Stimulated activated effector memory CD8-positive, alpha-beta T cell treated with anti-CD3 and anti-CD28 coated beads, Interleukin-12 subunit alpha, Interleukin-12 subunit beta, amount 100 ng/mL, for 72 hours (primary cell): ENCODE results near the gene CACNB4.
"Not testable (repeated sequence)": the region's sequence is repeated elsewhere in the genome, so short reads cannot be mapped to it uniquely, and the experiment has no call there.

ENCODE experiments used
- ATAC-seq: fragments of 150-1000 bp; cut with Tn5 transposase; 2 replicates; pipeline ENCODE4 v1.10.0; 2021
- DNase-seq, 2 donors: peaks; one replicate each; pipeline ENCODE4 v3.0.0; 2021 to 2022; ENCODE audit warnings: low spot score in 2 of 2
- H3K27ac Mint-ChIP-seq: one replicate; pipeline ENCODE4 v1.8.0; 2022; ENCODE audit warnings: mild to moderate bottlenecking, mixed read lengths
- H3K36me3 Mint-ChIP-seq: one replicate; pipeline ENCODE4 v1.8.0; 2022; ENCODE audit warnings: mild to moderate bottlenecking, mixed read lengths
- H3K4me1 Mint-ChIP-seq: one replicate; pipeline ENCODE4 v1.8.0; 2022; ENCODE audit warnings: mixed read lengths
- H3K4me3 Mint-ChIP-seq: one replicate; pipeline ENCODE4 v1.8.0; 2022; ENCODE audit warnings: mild to moderate bottlenecking, mixed read lengths
- H3K9me3 Mint-ChIP-seq: one replicate; pipeline ENCODE4 v1.8.0; 2022; ENCODE audit warnings: mixed read lengths

CACNB4 gene

DNA sequence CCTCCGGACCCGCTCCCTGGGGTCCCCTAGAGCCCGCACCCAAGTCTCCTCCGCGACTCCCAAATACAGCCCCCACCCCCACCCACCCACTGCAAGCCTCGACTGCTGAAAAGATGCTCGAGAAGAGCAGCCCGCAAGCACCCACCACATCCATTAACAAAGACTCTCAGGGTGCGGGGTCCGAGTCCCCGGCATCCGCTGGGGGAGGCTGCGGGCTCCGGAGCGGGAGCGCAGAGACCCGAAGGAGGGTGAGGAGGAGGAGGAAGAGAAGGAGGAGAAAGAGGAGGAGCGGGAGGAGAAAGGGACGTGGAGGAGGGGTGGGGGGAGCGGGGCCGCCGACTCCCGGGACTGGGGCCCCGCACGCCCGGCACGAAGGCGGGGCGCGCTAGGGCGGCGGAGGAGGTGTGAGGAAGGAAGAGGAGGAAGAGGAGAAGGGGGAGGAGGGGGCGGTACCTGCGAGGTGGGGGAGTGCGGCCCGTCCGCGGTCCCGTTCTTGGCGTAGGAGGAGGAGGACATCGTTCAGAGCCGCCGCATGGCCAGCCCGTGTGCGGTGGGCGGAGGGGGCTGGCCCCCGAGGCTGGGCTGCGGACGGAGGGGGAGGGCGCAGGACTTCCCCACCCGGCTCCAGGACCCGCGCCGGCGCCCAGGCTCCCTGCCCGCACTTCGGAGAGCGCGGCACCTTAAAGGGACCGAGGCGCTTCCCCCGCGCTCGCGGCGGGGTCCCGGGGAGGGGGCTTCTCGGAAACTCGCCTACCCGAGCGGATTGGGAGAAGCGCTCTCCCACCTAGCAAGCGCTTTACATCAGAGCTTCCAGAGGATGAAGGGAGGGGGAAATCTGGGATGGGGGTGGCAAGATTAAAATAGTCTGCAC is at the start of gene CACNB4:
TSS of gene CACNB4 (minus strand) at position 549 of the 871 bp plus-strand sequence.
- peak; percentile 53 for ATAC-seq
- no peak within 1 kb of the TSS for H3K27ac Mint-ChIP-seq
- no peaks in the 10 kb centered on the region for H3K9me3 Mint-ChIP-seq
- DNase-seq, result no peak
- H3K4me3 Mint-ChIP-seq, result peak within 1 kb of the TSS; percentile 72
- no peaks in the 10 kb centered on the region for H3K36me3 Mint-ChIP-seq
- H3K4me1 Mint-ChIP-seq, result peaks cover 19% of the 10 kb centered on the region

DNA sequence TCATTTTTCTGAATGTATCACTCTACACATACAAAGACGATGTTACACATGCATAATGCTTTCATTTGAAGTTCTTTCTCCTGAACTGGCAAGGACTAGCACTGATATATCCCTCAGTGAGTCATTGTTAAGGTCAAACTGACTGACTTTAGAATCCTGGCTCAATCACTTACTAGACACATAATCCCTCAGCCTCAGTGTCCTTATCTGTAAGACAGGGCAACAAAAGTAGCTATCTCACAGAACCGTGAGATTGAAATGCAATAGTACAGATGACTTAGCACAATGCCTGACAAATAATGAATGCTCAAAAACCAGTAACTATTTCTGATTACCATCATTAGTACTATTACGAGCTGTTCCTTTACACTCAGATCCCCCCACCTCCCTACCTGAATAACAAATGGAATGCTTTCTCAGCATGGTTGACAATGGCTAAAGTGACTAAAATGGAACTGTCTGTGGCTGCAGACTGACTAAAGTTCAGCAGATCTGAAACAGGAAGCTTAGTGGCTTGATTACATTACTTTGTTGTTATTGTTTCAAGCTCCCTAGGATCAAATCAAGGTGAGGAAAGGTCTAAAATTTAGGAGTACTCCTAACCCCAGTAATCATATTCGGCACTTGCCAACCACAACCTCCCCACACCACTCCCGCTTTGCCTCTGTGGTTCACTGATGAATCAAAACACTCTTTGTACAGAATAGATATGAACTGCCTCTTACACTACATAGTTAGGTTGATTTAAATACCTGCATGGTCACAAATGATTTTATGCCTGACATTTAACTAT is 35.8 kb upstream of the CACNB4 start:
- Mint-ChIP-seq H3K4me1 (peaks cover 14% of the 10 kb centered on the region), H3K27ac (no peak overlapping the region), H3K9me3 (no peaks in the 10 kb centered on the region), H3K36me3 (peaks cover 30% of the 10 kb centered on the region), H3K4me3 (no peak overlapping the region)
- DNase-seq, result peak; percentile 11 to 60
- peak; percentile 91 for ATAC-seq

DNA sequence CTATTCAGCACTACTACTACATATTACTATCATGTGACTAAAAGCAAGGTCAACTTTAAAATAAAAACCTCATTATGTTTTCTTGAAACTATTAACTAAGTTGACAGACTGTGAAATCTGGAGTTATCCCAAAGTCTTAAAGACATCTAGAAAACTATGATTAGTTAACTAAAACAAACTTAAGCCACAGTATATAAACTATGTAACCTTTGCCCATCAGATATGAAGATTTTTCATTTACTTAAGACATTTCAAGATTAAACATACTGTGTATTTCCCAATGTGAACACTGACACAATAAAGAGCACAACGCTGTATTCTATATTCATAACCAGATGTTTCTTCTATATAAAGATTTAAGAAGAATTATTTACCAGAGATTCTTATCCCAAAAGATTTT is 33.5 kb upstream of the CACNB4 start:
- no peak for DNase-seq

DNA sequence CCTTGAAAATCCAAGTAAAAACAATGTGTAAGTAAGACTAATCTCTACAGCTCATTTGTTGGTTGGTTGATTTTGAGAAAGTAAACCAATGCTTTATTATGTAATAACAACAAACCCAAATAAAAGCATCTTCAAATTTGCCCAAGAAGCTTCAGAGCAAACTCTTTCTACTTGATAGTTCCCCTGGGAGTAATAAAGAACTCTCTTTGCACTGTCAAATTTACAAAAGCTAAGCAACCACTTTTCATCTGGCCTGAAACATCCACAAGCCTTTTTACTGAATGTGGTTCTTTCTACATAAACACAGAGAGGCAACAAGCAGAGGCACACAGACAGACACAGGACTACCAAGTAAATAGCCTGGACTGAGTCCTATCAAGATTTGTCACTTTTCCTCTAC is 28.8 kb upstream of the CACNB4 start:
- peaks cover 44% of the 10 kb centered on the region for H3K36me3 Mint-ChIP-seq
- no peak overlapping the region for H3K4me3 Mint-ChIP-seq
- H3K27ac Mint-ChIP-seq, result no peak overlapping the region
- ATAC-seq (no peak), DNase-seq (no peak)
- no peaks in the 10 kb centered on the region for H3K9me3 Mint-ChIP-seq
- H3K4me1 Mint-ChIP-seq, result no peaks in the 10 kb centered on the region

More for the DNA sequence above, 33.5 kb upstream of the CACNB4 start:
- Mint-ChIP-seq H3K36me3 (peaks cover 37% of the 10 kb centered on the region), H3K9me3 (no peaks in the 10 kb centered on the region), H3K27ac (no peak overlapping the region), H3K4me3 (no peak overlapping the region), H3K4me1 (peaks cover 14% of the 10 kb centered on the region)
- no peak for ATAC-seq

DNA sequence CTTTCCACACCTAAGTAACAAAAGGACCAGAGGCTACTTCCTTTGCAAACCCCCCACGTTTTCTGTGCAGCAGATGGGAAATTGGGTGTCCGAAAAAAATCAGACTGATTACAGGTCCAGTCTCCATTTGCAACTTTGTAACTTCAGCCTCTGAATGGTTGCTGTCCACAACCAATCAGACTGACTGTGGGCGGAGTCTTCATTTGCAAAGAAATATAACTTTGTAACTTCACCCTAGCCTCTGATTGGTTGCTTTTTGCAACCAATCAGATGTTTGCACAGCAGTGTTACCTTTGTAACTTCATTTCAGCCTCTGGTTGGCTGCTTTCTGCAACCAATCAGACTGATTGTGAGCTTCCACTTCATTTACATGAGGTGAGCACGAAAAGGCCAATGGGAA is 27.8 kb upstream of the CACNB4 start:
- Mint-ChIP-seq H3K4me3 (no peak overlapping the region), H3K36me3 (peaks cover 46% of the 10 kb centered on the region), H3K4me1 (no peaks in the 10 kb centered on the region), H3K9me3 (no peaks in the 10 kb centered on the region), H3K27ac (no peak overlapping the region)
- DNase-seq (no peak), ATAC-seq (no peak)

DNA sequence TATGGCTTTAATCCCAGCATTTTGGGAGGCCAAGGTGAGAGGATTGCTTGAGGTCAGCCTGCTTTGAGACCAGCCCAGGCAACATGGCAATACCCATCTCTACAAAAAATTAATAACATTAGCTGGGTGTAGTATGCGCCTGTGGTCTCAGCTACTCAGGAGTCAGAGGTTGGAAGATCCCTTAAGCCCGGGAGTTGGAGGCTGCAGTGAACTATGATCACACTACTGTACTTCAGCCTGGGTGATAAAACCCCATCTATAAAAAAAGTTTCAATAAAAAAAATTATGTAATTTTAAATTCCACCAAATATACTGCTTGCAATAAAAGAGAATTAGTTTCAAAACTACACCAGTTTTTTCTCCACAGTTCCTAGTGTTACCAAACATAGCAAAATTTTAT is 23.3 kb upstream of the CACNB4 start:
- DNase-seq (no peak), ATAC-seq (no peak)
- Mint-ChIP-seq H3K27ac (no peak overlapping the region), H3K4me3 (no peak overlapping the region), H3K9me3 (no peaks in the 10 kb centered on the region), H3K36me3 (peaks cover 45% of the 10 kb centered on the region), H3K4me1 (no peaks in the 10 kb centered on the region)

DNA sequence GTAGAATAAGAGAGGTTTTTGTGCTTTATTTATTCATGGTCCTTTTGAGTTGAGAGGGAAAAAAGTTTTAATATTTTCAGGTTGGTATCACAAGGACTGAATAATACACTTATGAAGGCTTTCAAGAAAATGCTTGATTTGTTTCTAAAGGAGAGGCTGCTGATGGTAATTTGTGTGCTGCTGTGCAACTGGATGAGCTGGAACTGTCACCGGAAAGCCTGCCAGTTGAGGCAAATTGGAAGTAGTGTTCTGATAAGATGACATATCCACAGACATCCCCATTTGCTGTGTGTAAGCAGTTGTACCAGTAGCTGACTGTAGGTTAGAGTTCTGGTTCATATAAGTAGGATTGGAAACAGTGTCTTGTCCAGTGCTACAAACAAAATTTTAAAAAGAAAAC is 21.6 kb upstream of the CACNB4 start:
- peaks cover 42% of the 10 kb centered on the region for H3K36me3 Mint-ChIP-seq
- ATAC-seq (no peak), DNase-seq (no peak)
- no peaks in the 10 kb centered on the region for H3K4me1 Mint-ChIP-seq
- no peaks in the 10 kb centered on the region for H3K9me3 Mint-ChIP-seq
- no peak overlapping the region for H3K4me3 Mint-ChIP-seq
- H3K27ac Mint-ChIP-seq, result no peak overlapping the region

DNA sequence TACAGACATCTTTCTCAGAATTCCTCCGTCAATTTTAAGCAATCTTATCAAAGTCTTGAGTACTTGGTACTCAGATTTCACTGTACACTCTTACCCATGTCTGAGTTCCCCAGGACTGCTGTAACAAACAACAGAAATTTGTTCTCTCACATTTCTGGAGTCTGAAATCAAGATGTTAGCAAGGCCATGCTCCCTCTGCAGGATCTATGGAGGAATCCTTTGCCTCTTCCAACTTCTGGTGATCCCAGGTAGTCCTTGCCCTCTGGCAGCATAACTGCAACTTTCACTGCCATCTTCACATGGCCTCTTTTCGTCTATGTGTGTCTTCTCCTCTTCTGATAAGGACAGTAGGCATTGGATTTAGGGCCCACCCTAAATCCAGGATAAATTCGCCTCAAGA is 17.1 kb upstream of the CACNB4 start:
- no peak overlapping the region for H3K4me3 Mint-ChIP-seq
- ATAC-seq, result no peak
- DNase-seq, result no peak
- H3K4me1 Mint-ChIP-seq, result no peaks in the 10 kb centered on the region
- H3K9me3 Mint-ChIP-seq, result no peaks in the 10 kb centered on the region
- peaks cover 14% of the 10 kb centered on the region for H3K36me3 Mint-ChIP-seq
- H3K27ac Mint-ChIP-seq, result no peak overlapping the region

DNA sequence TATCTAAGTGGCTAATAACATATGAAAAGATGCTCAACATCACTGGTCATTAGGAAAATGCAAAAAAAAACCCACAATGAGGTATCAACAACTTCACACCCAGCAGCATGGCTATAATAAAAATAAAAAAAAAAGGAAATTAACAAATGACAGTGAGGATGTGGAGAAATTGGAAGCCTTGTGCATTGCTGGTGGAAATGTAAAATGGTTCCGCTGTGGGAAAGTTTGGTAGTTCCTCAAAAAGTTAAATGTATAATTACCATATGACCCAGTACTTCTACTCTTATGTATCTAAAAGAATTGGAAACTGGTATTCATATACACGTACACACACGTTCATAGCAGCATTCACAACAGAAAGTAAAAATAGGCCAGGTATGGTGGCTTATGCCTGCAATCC is 15.5 kb upstream of the CACNB4 start:
- H3K4me1 Mint-ChIP-seq, result no peaks in the 10 kb centered on the region
- no peak for ATAC-seq
- no peaks in the 10 kb centered on the region for H3K9me3 Mint-ChIP-seq
- no peak overlapping the region for H3K4me3 Mint-ChIP-seq
- H3K36me3 Mint-ChIP-seq, result no peaks in the 10 kb centered on the region
- no peak for DNase-seq
- H3K27ac Mint-ChIP-seq, result no peak overlapping the region

DNA sequence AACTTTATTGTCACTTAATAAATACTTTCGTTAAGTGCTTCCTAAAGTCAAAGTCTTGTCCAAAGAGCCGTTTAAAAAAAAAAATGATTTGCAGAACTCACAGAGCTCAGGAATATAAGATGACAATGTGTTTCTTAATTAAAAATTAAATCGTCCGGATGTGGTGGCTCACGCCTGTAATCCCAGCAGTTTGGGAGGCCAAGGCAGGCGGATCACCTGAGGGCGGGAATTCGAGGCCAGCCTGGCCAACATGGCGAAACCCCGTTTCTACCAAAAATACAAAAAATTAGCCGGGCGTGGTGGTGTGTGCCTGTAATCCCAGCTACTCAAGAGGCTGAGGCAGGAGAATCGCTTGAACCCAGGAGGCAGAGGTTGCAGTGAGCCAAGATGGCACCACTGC is 8.3 kb upstream of the CACNB4 start:
- H3K27ac Mint-ChIP-seq, ATAC-seq, H3K4me1 Mint-ChIP-seq, H3K36me3 Mint-ChIP-seq, H3K9me3 Mint-ChIP-seq, H3K4me3 Mint-ChIP-seq, DNase-seq: not testable (repeated sequence)

DNA sequence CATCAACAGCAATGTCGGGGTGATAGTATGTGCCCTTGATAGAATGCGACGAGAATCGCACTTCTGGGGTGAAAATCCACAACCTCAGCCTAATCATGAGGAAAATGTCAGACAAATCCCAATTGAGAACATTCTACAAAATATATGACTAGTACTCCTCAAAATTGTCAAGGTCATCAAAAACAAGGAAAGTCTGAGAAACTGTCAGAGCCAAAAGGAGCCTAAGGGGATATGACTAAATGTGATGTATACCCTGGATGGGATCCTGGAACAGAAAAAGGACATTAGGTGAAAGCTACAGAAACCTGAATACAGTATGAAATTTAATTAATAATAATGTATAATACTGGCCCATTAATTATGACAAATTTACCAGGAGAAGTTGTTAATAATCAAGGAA is 7.6 kb upstream of the CACNB4 start:
- Mint-ChIP-seq H3K36me3 (no peaks in the 10 kb centered on the region), H3K4me1 (no peaks in the 10 kb centered on the region), H3K4me3 (no peak overlapping the region), H3K27ac (no peak overlapping the region), H3K9me3 (no peaks in the 10 kb centered on the region)
- ATAC-seq (no peak), DNase-seq (no peak)

DNA sequence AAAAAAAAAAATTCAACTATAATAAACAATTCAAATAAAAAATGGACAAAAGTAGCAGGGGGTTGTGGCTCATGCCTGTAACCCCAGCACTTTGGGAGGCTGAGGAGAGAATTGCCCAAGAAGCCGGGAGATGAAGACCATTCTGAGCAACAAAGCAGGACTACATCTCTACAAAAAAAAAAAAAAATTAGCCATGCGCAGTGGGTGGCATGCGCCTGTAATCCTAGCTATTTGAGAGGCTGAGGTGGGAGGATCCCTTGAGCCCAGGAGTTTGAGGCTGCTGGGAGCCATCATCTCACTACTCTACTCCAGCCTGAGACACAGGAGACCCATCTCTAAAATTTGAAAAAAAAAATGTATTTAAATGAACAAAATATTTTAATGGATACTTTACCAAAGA is 4.4 kb upstream of the CACNB4 start:
- DNase-seq (no peak), ATAC-seq (no peak)
- Mint-ChIP-seq H3K27ac (no peak overlapping the region), H3K4me3 (no peak overlapping the region), H3K4me1 (peaks cover 8% of the 10 kb centered on the region), H3K36me3 (no peaks in the 10 kb centered on the region), H3K9me3 (no peaks in the 10 kb centered on the region)

DNA sequence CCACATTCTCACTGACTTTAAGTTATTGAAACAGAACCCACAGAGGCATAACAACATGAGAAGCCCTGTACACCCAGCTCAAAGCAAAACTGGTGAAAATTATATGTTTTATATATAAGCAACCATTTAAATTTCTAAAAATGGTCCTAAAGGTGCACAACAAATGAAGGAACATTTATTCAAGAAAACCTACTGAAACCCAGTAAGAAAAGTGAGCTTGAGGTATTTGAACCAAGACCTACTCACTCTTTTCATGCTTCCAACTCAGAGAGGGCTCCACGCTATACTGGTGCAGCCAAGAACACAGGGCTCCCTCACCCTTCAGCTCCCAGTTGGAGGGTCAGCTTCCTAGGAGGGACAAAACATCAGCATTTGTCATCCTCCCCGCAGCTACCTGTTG is 2.1 kb upstream of the CACNB4 start:
- no peak overlapping the region for H3K27ac Mint-ChIP-seq
- peaks cover 19% of the 10 kb centered on the region for H3K4me1 Mint-ChIP-seq
- DNase-seq (no peak), ATAC-seq (no peak)
- H3K4me3 Mint-ChIP-seq, result no peak overlapping the region
- H3K36me3 Mint-ChIP-seq, result no peaks in the 10 kb centered on the region
- no peaks in the 10 kb centered on the region for H3K9me3 Mint-ChIP-seq

DNA sequence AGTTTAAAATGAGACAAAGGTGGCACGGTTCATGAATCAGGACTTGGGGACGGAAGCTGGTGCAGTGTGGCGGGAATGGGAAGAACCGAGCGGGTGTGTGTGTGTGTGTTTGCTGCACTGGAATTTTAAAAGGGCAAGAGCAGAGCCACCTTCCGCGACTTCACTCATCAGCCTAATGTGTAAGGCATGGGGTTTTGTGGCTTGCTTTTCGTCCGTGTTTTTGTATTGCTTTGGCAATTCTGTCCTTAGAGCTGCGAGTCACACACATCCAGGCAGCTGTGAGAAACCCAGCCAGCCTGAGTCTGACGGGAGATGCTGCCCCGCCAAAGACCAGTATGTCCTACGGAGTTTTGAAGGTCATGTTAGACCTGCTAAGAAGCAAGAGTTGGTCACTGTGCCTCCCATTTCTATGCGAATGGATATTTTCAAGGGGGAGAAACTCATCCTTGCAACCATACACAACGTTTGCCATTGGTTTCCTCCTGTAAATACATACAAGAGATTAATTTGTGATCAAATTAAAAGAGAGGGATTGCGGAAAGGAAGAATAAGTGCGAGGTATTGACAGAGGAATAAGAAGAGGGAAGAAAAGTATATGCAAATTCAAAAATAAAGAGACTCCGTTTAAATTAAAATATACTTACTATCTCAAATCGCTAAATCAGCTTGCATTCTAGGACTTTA is 665 bp upstream of the CACNB4 start:
- peak; percentile 53 for ATAC-seq
- Mint-ChIP-seq H3K4me1 (peaks cover 19% of the 10 kb centered on the region), H3K27ac (no peak overlapping the region), H3K9me3 (no peaks in the 10 kb centered on the region), H3K4me3 (peak overlapping the region; percentile 72), H3K36me3 (no peaks in the 10 kb centered on the region)
- peak in 1 of 2 donors; percentile 48 for DNase-seq

DNA sequence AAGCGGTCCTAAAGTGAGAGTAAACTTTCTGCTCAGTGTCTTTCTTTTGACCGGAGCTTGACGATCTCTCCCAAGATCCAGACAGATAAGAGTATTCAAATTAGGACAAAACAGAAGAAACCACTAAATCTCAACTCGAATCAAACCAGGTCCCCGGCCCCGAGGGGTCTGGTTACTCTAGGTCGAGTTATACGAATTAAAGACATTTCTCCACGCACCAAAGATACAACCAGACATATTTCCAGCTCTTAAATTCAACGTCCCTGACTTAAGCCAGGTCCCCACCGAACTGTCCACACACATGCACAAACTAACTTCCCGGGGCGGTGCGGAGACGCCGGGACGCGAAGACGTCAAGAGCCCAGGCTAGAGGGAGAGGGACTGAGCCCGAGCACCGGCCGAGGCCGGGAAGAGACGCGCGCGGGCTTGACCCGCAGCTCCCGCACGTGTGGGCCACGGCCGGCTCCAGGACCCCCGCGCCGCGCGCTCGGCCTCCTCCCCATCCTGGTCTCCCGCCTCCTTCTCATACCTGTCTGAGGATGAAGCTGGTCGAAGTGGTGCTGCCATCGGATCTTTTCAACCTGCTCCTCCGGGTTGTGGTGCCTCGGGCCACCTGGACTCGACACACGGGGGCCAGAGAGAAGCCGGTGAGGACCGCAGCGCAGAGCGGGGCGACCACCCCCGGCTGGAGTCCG is 896 bp downstream of the CACNB4 start:
- Mint-ChIP-seq H3K4me3 (peak overlapping the region; percentile 72), H3K36me3 (no peaks in the 10 kb centered on the region), H3K4me1 (peaks cover 19% of the 10 kb centered on the region), H3K9me3 (no peaks in the 10 kb centered on the region), H3K27ac (no peak overlapping the region)
- ATAC-seq (peak; percentile 47), DNase-seq (peak in 1 of 2 donors; percentile 48)
